Globus pallidus (tissue), 1 donor: Measurements from ENCODE around the gene LRRC56.

Experiments
- DNase-seq: peaks from one replicate; pipeline ENCODE4 v3.0.0-alpha.2; 2015; ENCODE audit warnings: low spot score

Gene LRRC56

DNA sequence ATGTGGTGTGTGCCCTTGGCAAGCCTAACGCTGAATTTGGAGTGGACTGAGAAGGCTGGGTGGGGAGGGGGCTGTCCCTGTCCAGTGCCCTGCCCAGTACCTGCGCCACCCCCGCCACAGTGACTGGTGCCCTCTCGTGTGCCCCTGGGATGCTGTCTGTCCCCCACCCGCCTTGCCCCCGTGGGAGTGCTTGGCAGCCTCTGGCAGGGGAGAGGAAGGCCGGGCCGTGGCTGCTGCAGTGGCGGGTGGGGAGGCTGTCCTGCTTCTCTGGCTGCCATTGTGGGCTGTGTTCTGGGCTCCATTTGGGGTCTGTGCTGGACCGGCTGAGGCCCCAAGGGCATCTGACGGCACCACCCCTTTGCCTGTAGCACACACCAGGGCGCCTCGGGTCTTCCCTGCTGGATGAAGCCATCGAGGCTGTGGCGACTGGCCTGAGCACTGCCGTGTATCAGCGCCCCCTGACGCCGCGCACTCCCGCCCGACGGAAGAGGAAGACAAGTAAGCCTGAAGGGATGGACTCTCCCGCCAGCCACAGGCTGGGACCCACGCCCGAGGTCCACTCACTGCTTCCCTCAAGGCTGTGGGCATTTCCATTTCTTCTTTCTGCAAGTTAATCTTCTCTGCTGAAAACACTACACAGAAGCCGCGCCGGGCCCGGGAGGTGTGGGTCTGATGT is 60.8 kb downstream of the LRRC56 start:
- DNase-seq, result no peak

DNA sequence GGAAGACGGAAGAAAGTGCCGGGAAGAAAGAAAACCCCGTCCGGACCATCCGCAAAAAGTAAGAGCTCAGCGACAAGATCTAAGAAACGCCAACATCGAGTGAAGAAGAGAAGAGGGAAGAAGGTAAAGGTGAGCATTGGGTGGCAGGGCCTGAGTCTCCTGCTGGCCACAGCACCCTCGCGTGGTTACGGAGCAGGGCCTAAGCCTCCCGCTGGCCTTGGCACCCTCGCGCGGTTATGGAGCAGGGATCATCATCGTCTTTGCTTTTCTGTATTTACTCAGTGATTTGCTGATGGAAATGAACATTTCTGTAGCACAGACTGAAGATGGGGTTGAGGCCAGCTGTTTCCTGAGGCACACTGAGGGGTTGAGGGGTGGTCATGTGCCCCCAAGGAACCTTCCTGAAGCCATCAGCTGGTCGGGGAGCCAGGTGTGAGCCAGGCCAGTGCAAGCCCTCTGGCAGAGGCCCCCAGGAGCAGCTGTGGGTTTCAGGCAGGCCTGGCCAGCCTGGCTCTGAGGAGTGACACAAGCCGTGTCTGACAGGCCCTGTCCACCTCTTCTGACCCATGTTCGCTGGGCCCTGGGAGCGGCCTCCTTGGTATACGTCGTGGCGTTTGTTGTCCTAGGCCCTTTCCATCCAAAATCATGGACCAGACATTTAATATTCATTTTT is 64.4 kb downstream of the LRRC56 start:
- DNase-seq, result no peak

DNA sequence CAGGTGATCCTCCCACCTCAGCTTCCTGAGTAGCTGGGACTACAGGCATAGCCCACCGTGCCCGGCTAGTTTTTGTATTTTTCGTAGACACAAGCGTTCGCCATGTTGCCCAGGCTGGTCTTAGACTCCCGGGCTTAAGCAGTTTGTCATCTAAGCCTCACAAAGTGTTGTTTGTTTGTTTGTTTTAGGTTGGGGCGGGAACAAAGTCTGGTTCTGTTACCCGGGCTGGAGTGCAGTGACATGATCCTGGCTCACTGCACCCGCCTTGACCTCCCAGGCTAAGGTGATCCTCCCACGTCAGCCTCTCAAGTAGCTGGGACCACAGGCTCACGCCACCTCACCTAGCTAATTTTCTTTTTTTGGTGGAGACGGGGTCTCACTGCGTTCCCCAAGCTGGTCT is 65.8 kb downstream of the LRRC56 start:
- DNase-seq, result no peak
